Measurements from ENCODE around the gene BTBD10. TPM values are rescaled to one million over a fixed set of nuclear protein-coding genes. Genes with fewer than 3 reads are reported as not detected.
A peak's percentile ranks its signal among the peaks of the same experiment; 100 is the strongest.
"Not testable (repeated sequence)": the region's sequence is repeated elsewhere in the genome, so short reads cannot be mapped to it uniquely, and the experiment has no call there.

BTBD10 gene
- total RNA-seq, 3 donors from 2014 or later = 18.3 to 22.2 (median 20.0) TPM

- no peaks in the 10 kb centered on the region for H3K27me3 Mint-ChIP-seq (ENCODE audit: low read depth)
These were observed 616 bp downstream of the BTBD10 start for GRCh38 chr11:13462311-13462900.

GRCh38 chr11:13461291-13461690 lies 1.7 kb downstream of the BTBD10 start:
- Mint-ChIP-seq H3K4me1 (ENCODE audit: low read depth) (peaks cover 43% of the 10 kb centered on the region), H3K36me3 (ENCODE audit: insufficient read depth) (peaks cover 7% of the 10 kb centered on the region), H3K4me3 (peak overlapping the region; percentile 99), H3K27me3 (ENCODE audit: low read depth) (no peaks in the 10 kb centered on the region), H3K9me3 (no peaks in the 10 kb centered on the region)
- no peak for DNase-seq
- ATAC-seq = no peak

More at GRCh38 chr11:13462311-13462900, 616 bp downstream of the BTBD10 start:
- Mint-ChIP-seq H3K9me3 (no peaks in the 10 kb centered on the region), H3K36me3 (ENCODE audit: insufficient read depth) (peaks cover 7% of the 10 kb centered on the region), H3K4me3 (peak overlapping the region; percentile 99), H3K4me1 (ENCODE audit: low read depth) (peaks cover 41% of the 10 kb centered on the region)
- DNase-seq (peak; percentile 35), ATAC-seq (peak; percentile 49 to 58)

- Mint-ChIP-seq H3K4me3 (no peak overlapping the region), H3K27me3 (ENCODE audit: low read depth) (no peaks in the 10 kb centered on the region), H3K36me3 (ENCODE audit: insufficient read depth) (peaks cover 30% of the 10 kb centered on the region), H3K4me1 (ENCODE audit: low read depth) (peaks cover 45% of the 10 kb centered on the region), H3K9me3 (peaks cover 13% of the 10 kb centered on the region)
- ATAC-seq (no peak), DNase-seq (no peak)
These were observed 12.1 kb downstream of the BTBD10 start for GRCh38 chr11:13450832-13451397.

GRCh38 chr11:13449522-13449921 lies 13.5 kb downstream of the BTBD10 start:
- no peak for ATAC-seq
- Mint-ChIP-seq H3K9me3 (peaks cover 13% of the 10 kb centered on the region), H3K4me1 (ENCODE audit: low read depth) (peaks cover 45% of the 10 kb centered on the region), H3K36me3 (ENCODE audit: insufficient read depth) (peaks cover 30% of the 10 kb centered on the region), H3K27me3 (ENCODE audit: low read depth) (no peaks in the 10 kb centered on the region), H3K4me3 (no peak overlapping the region)
- DNase-seq = no peak

GRCh38 chr11:13448876-13449275 lies 14.1 kb downstream of the BTBD10 start:
- H3K36me3 Mint-ChIP-seq (ENCODE audit: insufficient read depth) = peaks cover 30% of the 10 kb centered on the region
- H3K4me3 Mint-ChIP-seq = no peak overlapping the region
- no peak for DNase-seq
- peaks cover 45% of the 10 kb centered on the region for H3K4me1 Mint-ChIP-seq (ENCODE audit: low read depth)
- peaks cover 13% of the 10 kb centered on the region for H3K9me3 Mint-ChIP-seq
- H3K27me3 Mint-ChIP-seq (ENCODE audit: low read depth) = no peaks in the 10 kb centered on the region
- no peak for ATAC-seq

- no peak for DNase-seq
- Mint-ChIP-seq H3K9me3 (peaks cover 6% of the 10 kb centered on the region), H3K4me1 (ENCODE audit: low read depth) (peaks cover 45% of the 10 kb centered on the region), H3K36me3 (ENCODE audit: insufficient read depth) (peaks cover 22% of the 10 kb centered on the region), H3K4me3 (no peak overlapping the region), H3K27me3 (ENCODE audit: low read depth) (no peaks in the 10 kb centered on the region)
- ATAC-seq = no peak
These were observed 16.6 kb downstream of the BTBD10 start for GRCh38 chr11:13446444-13446843.

GRCh38 chr11:13445588-13445987 lies 17.4 kb downstream of the BTBD10 start:
- Mint-ChIP-seq H3K36me3 (ENCODE audit: insufficient read depth) (peaks cover 17% of the 10 kb centered on the region), H3K4me1 (ENCODE audit: low read depth) (peaks cover 40% of the 10 kb centered on the region), H3K4me3 (no peak overlapping the region), H3K27me3 (ENCODE audit: low read depth) (no peaks in the 10 kb centered on the region), H3K9me3 (peaks cover 3% of the 10 kb centered on the region)
- DNase-seq (no peak), ATAC-seq (no peak)

- Mint-ChIP-seq H3K4me1 (ENCODE audit: low read depth) (peaks cover 42% of the 10 kb centered on the region), H3K27me3 (ENCODE audit: low read depth) (no peaks in the 10 kb centered on the region)
These were observed 22.7 kb downstream of the BTBD10 start for GRCh38 chr11:13440100-13440855.

GRCh38 chr11:13438291-13438690 lies 24.7 kb downstream of the BTBD10 start:
- H3K4me1 Mint-ChIP-seq (ENCODE audit: low read depth) = peaks cover 47% of the 10 kb centered on the region
- no peaks in the 10 kb centered on the region for H3K27me3 Mint-ChIP-seq (ENCODE audit: low read depth)
- peaks cover 22% of the 10 kb centered on the region for H3K36me3 Mint-ChIP-seq (ENCODE audit: insufficient read depth)
- no peaks in the 10 kb centered on the region for H3K9me3 Mint-ChIP-seq
- H3K4me3 Mint-ChIP-seq = no peak overlapping the region
- ATAC-seq (no peak), DNase-seq (no peak)

More at GRCh38 chr11:13440100-13440855, 22.7 kb downstream of the BTBD10 start:
- Mint-ChIP-seq H3K36me3 (ENCODE audit: insufficient read depth) (peaks cover 20% of the 10 kb centered on the region), H3K4me3 (no peak overlapping the region), H3K9me3 (no peaks in the 10 kb centered on the region)
- peak in 1 of 2 donors; percentile 46 for ATAC-seq
- DNase-seq = no peak

- not testable (repeated sequence) for H3K27me3 Mint-ChIP-seq (ENCODE audit: low read depth); ATAC-seq; DNase-seq; H3K4me3 Mint-ChIP-seq; H3K9me3 Mint-ChIP-seq
- peaks cover 25% of the 10 kb centered on the region for H3K36me3 Mint-ChIP-seq (ENCODE audit: insufficient read depth)
- peaks cover 45% of the 10 kb centered on the region for H3K4me1 Mint-ChIP-seq (ENCODE audit: low read depth)
These were observed 26.2 kb downstream of the BTBD10 start for GRCh38 chr11:13436836-13437235.

GRCh38 chr11:13434247-13435205 lies 28.5 kb downstream of the BTBD10 start:
- H3K9me3 Mint-ChIP-seq = peaks cover 4% of the 10 kb centered on the region
- peaks cover 34% of the 10 kb centered on the region for H3K36me3 Mint-ChIP-seq (ENCODE audit: insufficient read depth)
- no peak for ATAC-seq
- DNase-seq = no peak
- peaks cover 36% of the 10 kb centered on the region for H3K4me1 Mint-ChIP-seq (ENCODE audit: low read depth)
- no peak overlapping the region for H3K4me3 Mint-ChIP-seq
- H3K27me3 Mint-ChIP-seq (ENCODE audit: low read depth) = no peaks in the 10 kb centered on the region

- Mint-ChIP-seq H3K36me3 (ENCODE audit: insufficient read depth) (peaks cover 41% of the 10 kb centered on the region), H3K4me1 (ENCODE audit: low read depth) (peaks cover 36% of the 10 kb centered on the region), H3K4me3 (no peak overlapping the region), H3K27me3 (ENCODE audit: low read depth) (no peaks in the 10 kb centered on the region), H3K9me3 (peaks cover 4% of the 10 kb centered on the region)
- no peak for ATAC-seq
- no peak for DNase-seq
These were observed 29.6 kb downstream of the BTBD10 start for GRCh38 chr11:13433437-13433836.

GRCh38 chr11:13429836-13430235 lies 33.2 kb downstream of the BTBD10 start:
- Mint-ChIP-seq H3K36me3 (ENCODE audit: insufficient read depth) (peaks cover 37% of the 10 kb centered on the region), H3K4me3 (no peak overlapping the region), H3K4me1 (ENCODE audit: low read depth) (peaks cover 32% of the 10 kb centered on the region), H3K27me3 (ENCODE audit: low read depth) (no peaks in the 10 kb centered on the region), H3K9me3 (peaks cover 19% of the 10 kb centered on the region)
- no peak for DNase-seq
- no peak for ATAC-seq

- Mint-ChIP-seq H3K36me3 (ENCODE audit: insufficient read depth) (peaks cover 41% of the 10 kb centered on the region), H3K4me1 (ENCODE audit: low read depth) (peaks cover 32% of the 10 kb centered on the region)
- no peak for ATAC-seq
These were observed 33.7 kb downstream of the BTBD10 start for GRCh38 chr11:13429288-13429687.

More at GRCh38 chr11:13429288-13429687, 33.7 kb downstream of the BTBD10 start:
- no peak overlapping the region for H3K4me3 Mint-ChIP-seq
- H3K9me3 Mint-ChIP-seq = peaks cover 19% of the 10 kb centered on the region
- no peak for DNase-seq
- H3K27me3 Mint-ChIP-seq (ENCODE audit: low read depth) = no peaks in the 10 kb centered on the region
